ENCODE results near the gene CC2D2A. TPM values are rescaled to one million over a fixed set of nuclear protein-coding genes. Genes with fewer than 3 reads are reported as not detected.

The CC2D2A gene
- total and polyA plus RNA-seq, 2 donors from 2014 or later, result 26.7 to 51.2 TPM

DNA sequence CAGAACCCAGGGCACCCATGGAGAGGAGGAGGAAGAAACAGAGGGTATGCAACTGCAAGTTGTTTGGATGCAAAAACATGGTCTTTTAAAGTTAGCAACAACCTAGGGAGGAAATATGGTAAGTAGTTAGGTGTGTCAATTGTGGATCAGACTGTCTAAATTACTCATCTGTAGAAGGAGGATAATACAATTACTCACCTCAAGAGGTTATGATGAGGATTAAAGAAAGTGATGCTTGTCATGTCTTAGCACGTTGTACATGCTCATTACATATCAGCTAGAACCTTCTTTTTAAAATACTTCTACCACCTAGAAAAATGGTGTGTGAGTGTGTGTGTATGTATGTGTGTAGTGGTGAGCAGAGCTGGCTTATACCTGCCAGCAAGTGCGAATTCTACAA lies 44.2 kb upstream of the CC2D2A start:
- Histone ChIP-seq H3K27ac (ENCODE audit: low read depth in 2 of 2, low read length in 2 of 2) (no peak overlapping the region), H3K9me3 (ENCODE audit: control insufficient read depth in 2 of 3, insufficient read depth in 1 of 3, low read length in 3 of 3) (no peaks in the 10 kb centered on the region), H3K36me3 (ENCODE audit: control insufficient read depth in 2 of 3, insufficient read depth in 3 of 3, low read length in 3 of 3) (no peaks in the 10 kb centered on the region), H3K9ac (ENCODE audit: low read length in 3 of 3) (no peak overlapping the region), H3K4me3 (ENCODE audit: low read length in 3 of 3) (no peak overlapping the region), H3K27me3 (ENCODE audit: control insufficient read depth, insufficient read depth, low read length) (no peaks in the 10 kb centered on the region), H3K4me1 (ENCODE audit: control insufficient read depth in 2 of 3, insufficient read depth in 2 of 3, low read depth in 1 of 3, low read length in 3 of 3) (no peaks in the 10 kb centered on the region)
- TF ChIP-seq, protein P1, sequence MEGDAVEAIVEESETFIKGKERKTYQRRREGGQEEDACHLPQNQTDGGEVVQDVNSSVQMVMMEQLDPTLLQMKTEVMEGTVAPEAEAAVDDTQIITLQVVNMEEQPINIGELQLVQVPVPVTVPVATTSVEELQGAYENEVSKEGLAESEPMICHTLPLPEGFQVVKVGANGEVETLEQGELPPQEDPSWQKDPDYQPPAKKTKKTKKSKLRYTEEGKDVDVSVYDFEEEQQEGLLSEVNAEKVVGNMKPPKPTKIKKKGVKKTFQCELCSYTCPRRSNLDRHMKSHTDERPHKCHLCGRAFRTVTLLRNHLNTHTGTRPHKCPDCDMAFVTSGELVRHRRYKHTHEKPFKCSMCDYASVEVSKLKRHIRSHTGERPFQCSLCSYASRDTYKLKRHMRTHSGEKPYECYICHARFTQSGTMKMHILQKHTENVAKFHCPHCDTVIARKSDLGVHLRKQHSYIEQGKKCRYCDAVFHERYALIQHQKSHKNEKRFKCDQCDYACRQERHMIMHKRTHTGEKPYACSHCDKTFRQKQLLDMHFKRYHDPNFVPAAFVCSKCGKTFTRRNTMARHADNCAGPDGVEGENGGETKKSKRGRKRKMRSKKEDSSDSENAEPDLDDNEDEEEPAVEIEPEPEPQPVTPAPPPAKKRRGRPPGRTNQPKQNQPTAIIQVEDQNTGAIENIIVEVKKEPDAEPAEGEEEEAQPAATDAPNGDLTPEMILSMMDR (IDR thresholded peaks at IDR 0.05; ENCODE audit: borderline replicate concordance, extremely low read depth, insufficient read depth), result no peak
- intact Hi-C loops (cut with DNase I), result no loop called here
- no peak for FAIRE-seq
- DNase-seq, result no peak

DNA sequence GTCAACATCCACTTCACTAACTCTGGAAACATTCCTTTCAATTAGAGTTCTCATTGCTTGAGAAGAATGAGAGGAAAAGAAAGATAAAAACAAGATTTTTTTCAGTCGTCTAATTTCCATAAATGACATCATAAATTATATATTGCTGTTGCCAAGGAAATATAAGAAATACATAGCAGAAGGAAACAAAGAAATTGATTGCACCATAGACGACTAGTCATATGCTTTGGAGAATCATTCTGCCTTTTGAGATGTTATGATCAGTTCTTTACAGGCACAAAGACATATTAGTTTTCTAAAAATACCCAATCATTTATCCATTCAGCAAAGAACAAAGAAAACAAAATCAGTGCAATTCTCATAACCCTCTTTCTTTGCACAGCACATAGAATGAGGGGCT lies 42.5 kb upstream of the CC2D2A start:
- Histone ChIP-seq H3K4me1 (ENCODE audit: control insufficient read depth in 2 of 3, insufficient read depth in 2 of 3, low read depth in 1 of 3, low read length in 3 of 3) (no peaks in the 10 kb centered on the region), H3K9ac (ENCODE audit: low read length in 3 of 3) (no peak overlapping the region), H3K4me3 (ENCODE audit: low read length in 3 of 3) (no peak overlapping the region), H3K9me3 (ENCODE audit: control insufficient read depth in 2 of 3, insufficient read depth in 1 of 3, low read length in 3 of 3) (no peaks in the 10 kb centered on the region), H3K27ac (ENCODE audit: low read depth in 2 of 2, low read length in 2 of 2) (no peak overlapping the region), H3K36me3 (ENCODE audit: control insufficient read depth in 2 of 3, insufficient read depth in 3 of 3, low read length in 3 of 3) (no peaks in the 10 kb centered on the region), H3K27me3 (ENCODE audit: control insufficient read depth, insufficient read depth, low read length) (no peaks in the 10 kb centered on the region)
- DNase-seq (no peak), FAIRE-seq (no peak)
- intact Hi-C loops (cut with DNase I), result no loop called here
- TF ChIP-seq, protein P1 (IDR thresholded peaks at IDR 0.05; ENCODE audit: borderline replicate concordance, extremely low read depth, insufficient read depth), result no peak

DNA sequence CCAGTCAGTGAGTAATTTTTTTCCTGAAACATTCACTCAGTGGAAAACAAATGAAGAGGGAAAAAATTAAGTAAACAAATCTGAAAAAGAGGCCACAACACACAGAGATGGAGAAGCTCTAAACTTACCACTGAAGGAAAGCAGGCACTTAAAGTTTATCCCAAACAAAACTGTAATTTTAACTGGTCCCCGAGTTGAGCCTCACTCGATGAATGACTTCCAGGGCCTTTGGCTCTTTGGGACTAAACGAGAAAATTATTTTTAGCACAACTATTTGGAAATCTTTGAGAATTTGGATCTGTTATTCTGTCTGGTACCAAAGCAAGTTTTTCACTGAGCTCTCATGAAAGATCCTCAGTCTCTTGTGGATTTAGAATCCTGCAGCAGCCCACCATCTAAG lies 42.0 kb upstream of the CC2D2A start, which contains the start of gene C1QTNF7:
Gene C1QTNF7 (plus strand): TSS at position 333 of the 400 bp plus-strand sequence. CDS start 7,711 bp downstream, outside the sequence.
- Histone ChIP-seq H3K27me3 (ENCODE audit: control insufficient read depth, insufficient read depth, low read length) (no peaks in the 10 kb centered on the region), H3K9me3 (ENCODE audit: control insufficient read depth in 2 of 3, insufficient read depth in 1 of 3, low read length in 3 of 3) (no peaks in the 10 kb centered on the region), H3K9ac (ENCODE audit: low read length in 3 of 3) (no peak within 1 kb of the TSS), H3K4me3 (ENCODE audit: low read length in 3 of 3) (no peak within 1 kb of the TSS), H3K36me3 (ENCODE audit: control insufficient read depth in 2 of 3, insufficient read depth in 3 of 3, low read length in 3 of 3) (no peaks in the 10 kb centered on the region), H3K4me1 (ENCODE audit: control insufficient read depth in 2 of 3, insufficient read depth in 2 of 3, low read depth in 1 of 3, low read length in 3 of 3) (no peaks in the 10 kb centered on the region), H3K27ac (ENCODE audit: low read depth in 2 of 2, low read length in 2 of 2) (no peak within 1 kb of the TSS)
- intact Hi-C loops (cut with DNase I), result no loop called here
- TF ChIP-seq, protein P1 (IDR thresholded peaks at IDR 0.05; ENCODE audit: borderline replicate concordance, extremely low read depth, insufficient read depth), result no peak
- FAIRE-seq, result no peak
- DNase-seq, result peak in 1 of 5 donors; percentile 50

DNA sequence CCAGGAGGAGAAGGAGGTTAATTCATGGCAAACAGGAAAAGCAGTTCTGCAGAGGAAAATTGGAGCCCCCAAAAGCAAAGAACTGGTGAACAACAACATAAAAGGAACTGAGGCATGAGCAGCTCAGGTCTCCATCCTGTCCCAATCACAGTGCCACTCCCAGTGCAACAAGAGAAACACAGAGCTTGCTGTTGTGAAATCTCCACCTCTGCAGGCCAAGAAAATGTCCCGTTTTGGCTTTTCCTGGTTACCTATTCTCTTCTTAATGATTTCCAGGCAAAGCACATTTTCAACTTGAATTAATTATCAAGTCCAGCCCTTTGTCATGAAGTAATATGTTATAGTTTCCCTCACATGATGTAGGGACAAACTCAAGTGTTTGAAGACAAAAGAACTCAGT lies 41.1 kb upstream of the CC2D2A start:
- TF ChIP-seq, protein P1 (IDR thresholded peaks at IDR 0.05; ENCODE audit: borderline replicate concordance, extremely low read depth, insufficient read depth), result no peak
- FAIRE-seq (no peak), DNase-seq (no peak)
- H3K4me1 ChIP-seq (ENCODE audit: control insufficient read depth in 2 of 3, insufficient read depth in 2 of 3, low read depth in 1 of 3, low read length in 3 of 3), result no peaks in the 10 kb centered on the region
- H3K9me3 ChIP-seq (ENCODE audit: control insufficient read depth in 2 of 3, insufficient read depth in 1 of 3, low read length in 3 of 3), result no peaks in the 10 kb centered on the region
- no peaks in the 10 kb centered on the region for H3K36me3 ChIP-seq (ENCODE audit: control insufficient read depth in 2 of 3, insufficient read depth in 3 of 3, low read length in 3 of 3)
- no peak overlapping the region for H3K9ac ChIP-seq (ENCODE audit: low read length in 3 of 3)
- intact Hi-C loops (cut with DNase I), result no loop called here
- no peak overlapping the region for H3K27ac ChIP-seq (ENCODE audit: low read depth in 2 of 2, low read length in 2 of 2)
- H3K4me3 ChIP-seq (ENCODE audit: low read length in 3 of 3), result no peak overlapping the region
- H3K27me3 ChIP-seq (ENCODE audit: control insufficient read depth, insufficient read depth, low read length), result no peaks in the 10 kb centered on the region

Data from kidney (tissue), 14 donors.